ENCODE results near the gene SLC25A26. TPM values are rescaled to one million over a fixed set of nuclear protein-coding genes. Genes with fewer than 3 reads are reported as not detected.

The SLC25A26 gene
- total RNA-seq, 1 experiment from 2014 or later, result 13.2 TPM

DNA sequence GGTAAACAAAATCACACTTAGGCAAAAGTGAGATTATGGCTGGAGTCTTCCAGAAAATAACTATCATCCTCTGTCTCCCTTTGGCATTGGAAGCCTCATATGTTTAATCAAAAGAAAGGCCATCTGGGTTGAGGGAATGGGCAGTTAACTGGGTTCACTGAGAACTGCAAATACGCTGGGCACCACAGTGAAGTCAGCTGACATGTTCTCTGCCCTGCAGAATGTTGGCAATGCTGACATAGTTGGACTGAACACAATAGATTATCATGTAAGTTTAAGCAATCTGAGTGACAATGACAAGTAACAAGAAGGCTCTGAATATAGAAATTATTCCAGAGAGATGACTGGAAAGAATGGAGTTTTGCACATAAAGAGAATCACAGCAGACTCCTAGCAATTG lies 43.8 kb upstream of the SLC25A26 start:
- H3K36me3 ChIP-seq (ENCODE audit: control insufficient read depth, insufficient read depth, low read length), result no peaks in the 10 kb centered on the region
- BruUV-seq (replicated peaks), result no TSS peak
- ChIA-PET POLR2A (no interaction called here), CTCF (no interaction called here)
- ATAC-seq (no peak), DNase-seq (ENCODE audit: low read depth, low spot score) (no peak)
- no peaks in the 10 kb centered on the region for H3K27me3 ChIP-seq (ENCODE audit: control insufficient read depth, insufficient read depth, low read length)
- intact Hi-C loops (cut with micrococcal nuclease; ENCODE audit: unreplicated experiment) (no loop called here), in situ Hi-C loops (cut with HindIII; ENCODE audit: low pct_unique_long_range_greater_than_20kb, low sequenced_read_pairs) (no loop called here)
- H3K27ac ChIP-seq (ENCODE audit: low read length), result no peak overlapping the region
- TF ChIP-seq POLR2AphosphoS5 (IDR thresholded peaks at IDR 0.05; ENCODE audit: low read depth, low read length) (no peak), SIN3A (IDR thresholded peaks at IDR 0.05; ENCODE audit: borderline replicate concordance, insufficient read depth, low read depth, low read length) (no peak), CTCF (IDR thresholded peaks at IDR 0.05) (no peak), TCF7L2 (IDR thresholded peaks at IDR 0.05; ENCODE audit: low read depth, low read length) (no peak)
- TF ChIP-seq, protein P1, sequence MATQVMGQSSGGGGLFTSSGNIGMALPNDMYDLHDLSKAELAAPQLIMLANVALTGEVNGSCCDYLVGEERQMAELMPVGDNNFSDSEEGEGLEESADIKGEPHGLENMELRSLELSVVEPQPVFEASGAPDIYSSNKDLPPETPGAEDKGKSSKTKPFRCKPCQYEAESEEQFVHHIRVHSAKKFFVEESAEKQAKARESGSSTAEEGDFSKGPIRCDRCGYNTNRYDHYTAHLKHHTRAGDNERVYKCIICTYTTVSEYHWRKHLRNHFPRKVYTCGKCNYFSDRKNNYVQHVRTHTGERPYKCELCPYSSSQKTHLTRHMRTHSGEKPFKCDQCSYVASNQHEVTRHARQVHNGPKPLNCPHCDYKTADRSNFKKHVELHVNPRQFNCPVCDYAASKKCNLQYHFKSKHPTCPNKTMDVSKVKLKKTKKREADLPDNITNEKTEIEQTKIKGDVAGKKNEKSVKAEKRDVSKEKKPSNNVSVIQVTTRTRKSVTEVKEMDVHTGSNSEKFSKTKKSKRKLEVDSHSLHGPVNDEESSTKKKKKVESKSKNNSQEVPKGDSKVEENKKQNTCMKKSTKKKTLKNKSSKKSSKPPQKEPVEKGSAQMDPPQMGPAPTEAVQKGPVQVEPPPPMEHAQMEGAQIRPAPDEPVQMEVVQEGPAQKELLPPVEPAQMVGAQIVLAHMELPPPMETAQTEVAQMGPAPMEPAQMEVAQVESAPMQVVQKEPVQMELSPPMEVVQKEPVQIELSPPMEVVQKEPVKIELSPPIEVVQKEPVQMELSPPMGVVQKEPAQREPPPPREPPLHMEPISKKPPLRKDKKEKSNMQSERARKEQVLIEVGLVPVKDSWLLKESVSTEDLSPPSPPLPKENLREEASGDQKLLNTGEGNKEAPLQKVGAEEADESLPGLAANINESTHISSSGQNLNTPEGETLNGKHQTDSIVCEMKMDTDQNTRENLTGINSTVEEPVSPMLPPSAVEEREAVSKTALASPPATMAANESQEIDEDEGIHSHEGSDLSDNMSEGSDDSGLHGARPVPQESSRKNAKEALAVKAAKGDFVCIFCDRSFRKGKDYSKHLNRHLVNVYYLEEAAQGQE (IDR thresholded peaks at IDR 0.05; ENCODE audit: insufficient read depth in 1 of 2, low read depth in 2 of 2, low read length in 1 of 2), result no peak
- H3K4me1 ChIP-seq (ENCODE audit: control insufficient read depth, insufficient read depth, low read length), result no peaks in the 10 kb centered on the region
- no peak overlapping the region for H3K4me3 ChIP-seq (ENCODE audit: low read depth in 2 of 2, low read length in 2 of 2)
- no peaks in the 10 kb centered on the region for H3K9me3 ChIP-seq (ENCODE audit: control insufficient read depth, insufficient read depth, low read depth, low read length)

GRCh38 chr3:66178206-66178605 lies 42.6 kb upstream of the SLC25A26 start:
- Histone ChIP-seq H3K4me3 (ENCODE audit: low read depth in 2 of 2, low read length in 2 of 2) (no peak overlapping the region), H3K4me1 (ENCODE audit: control insufficient read depth, insufficient read depth, low read length) (no peaks in the 10 kb centered on the region), H3K27ac (ENCODE audit: low read length) (no peak overlapping the region), H3K9me3 (ENCODE audit: control insufficient read depth, insufficient read depth, low read depth, low read length) (no peaks in the 10 kb centered on the region), H3K27me3 (ENCODE audit: control insufficient read depth, insufficient read depth, low read length) (no peaks in the 10 kb centered on the region), H3K36me3 (ENCODE audit: control insufficient read depth, insufficient read depth, low read length) (no peaks in the 10 kb centered on the region)
- no TSS peak for BruUV-seq (replicated peaks)
- ATAC-seq (no peak), DNase-seq (ENCODE audit: low read depth, low spot score) (no peak)
- intact Hi-C loops (cut with micrococcal nuclease; ENCODE audit: unreplicated experiment), result no loop called here
- ChIA-PET POLR2A (no interaction called here), CTCF (no interaction called here)
- TF ChIP-seq SIN3A (IDR thresholded peaks at IDR 0.05; ENCODE audit: borderline replicate concordance, insufficient read depth, low read depth, low read length), result no peak
- TF ChIP-seq, protein P1 (IDR thresholded peaks at IDR 0.05; ENCODE audit: insufficient read depth in 1 of 2, low read depth in 2 of 2, low read length in 1 of 2), result no peak
- no peak for TF ChIP-seq TCF7L2 (IDR thresholded peaks at IDR 0.05; ENCODE audit: low read depth, low read length)
- TF ChIP-seq CTCF (IDR thresholded peaks at IDR 0.05), result no peak
- TF ChIP-seq POLR2AphosphoS5 (IDR thresholded peaks at IDR 0.05; ENCODE audit: low read depth, low read length), result no peak
- in situ Hi-C loops (cut with HindIII; ENCODE audit: low pct_unique_long_range_greater_than_20kb, low sequenced_read_pairs), result no loop called here
